Erythroblast (primary cell): ENCODE data around the gene DSCAML1.

Source experiments
- GATA1 ChIP-seq: IDR thresholded peaks from 2 replicates; pipeline ENCODE4 v1.6.1; 2011; ENCODE audit warnings: low read depth, mild to moderate bottlenecking, control low read depth, low read length, moderate library complexity
- POLR2A ChIP-seq: IDR thresholded peaks from 2 replicates; pipeline ENCODE4 v1.6.1; 2011; ENCODE audit warnings: mild to moderate bottlenecking, low read length

- TF ChIP-seq POLR2A (no peak), GATA1 (no peak)
These were observed 178.6 kb downstream of the DSCAML1 start for GRCh38 chr11:117618302-117618981.
